Calu3 (cell line): ENCODE data around the gene IGFBP5. TPM values are rescaled to one million over a fixed set of nuclear protein-coding genes. Genes with fewer than 3 reads are reported as not detected.

ENCODE experiments used
- Bru-seq: library from RNA; stranded (reverse); fragments of 400-500 nt; gene quantifications from one replicate; lab custom pipeline; 2021; lab: Mats Ljungman, UMichigan
- BruChase-seq, 2 experiments: library from RNA; stranded (reverse); fragments of 400-500 nt; gene quantifications; one replicate each; lab custom pipeline; 2021; lab: Mats Ljungman, UMichigan
- BruUV-seq: library from RNA; stranded (reverse); fragments of 400-500 nt; replicated peaks from 2 replicates; lab custom pipeline; 2021; lab: Mats Ljungman, UMichigan
- CTCF ChIA-PET: fragments of 300-600 bp; sonication (Branson Sonifier 250); formaldehyde crosslinking; loops from one replicate; lab custom pipeline; 2022; ENCODE audit warnings: antibody characterized with exemption; lab: Charles Lee
- DNase-seq: peaks from one replicate; pipeline ENCODE4 v3.0.0; 2022
- H3K27ac Mint-ChIP-seq: one replicate; pipeline ENCODE4 v1.8.0; 2022; ENCODE audit warnings: mixed read lengths; ENCODE audit not compliant: unreplicated experiment
- H3K27me3 Mint-ChIP-seq: one replicate; pipeline ENCODE4 v1.8.0; 2022; ENCODE audit warnings: mixed read lengths; ENCODE audit not compliant: unreplicated experiment
- H3K36me3 Mint-ChIP-seq: one replicate; pipeline ENCODE4 v1.8.0; 2022; ENCODE audit warnings: mild to moderate bottlenecking, moderate library complexity, mixed read lengths; ENCODE audit not compliant: insufficient read depth, unreplicated experiment
- H3K4me1 Mint-ChIP-seq: one replicate; pipeline ENCODE4 v1.8.0; 2022; ENCODE audit warnings: mild to moderate bottlenecking, low read depth, mixed read lengths; ENCODE audit not compliant: unreplicated experiment
- H3K4me3 Mint-ChIP-seq: one replicate; pipeline ENCODE4 v1.8.0; 2022; ENCODE audit warnings: mild to moderate bottlenecking, low read depth, moderate library complexity, mixed read lengths; ENCODE audit not compliant: unreplicated experiment
- H3K9me3 Mint-ChIP-seq: one replicate; pipeline ENCODE4 v1.8.0; 2022; ENCODE audit warnings: low read depth, mixed read lengths; ENCODE audit not compliant: unreplicated experiment
- intact Hi-C: fragments of 100-400 bp; cut with micrococcal nuclease; formaldehyde crosslinking; loops from one replicate; pipeline ENCODE4 v1.10.0; 2022; ENCODE audit not compliant: unreplicated experiment
- long read RNA-seq: library from polyadenylated mRNA; stranded (forward); transcript quantifications from one replicate; pipeline ENCODE4 v2.0.0, GENCODE V29; 2022
- total RNA-seq: library from RNA; stranded (reverse); gene quantifications from 2 replicates; pipeline ENCODE4 v1.2.3, GENCODE V29; 2022
- TF ChIP-seq, protein P1 (sequence below): fragments of 200-600 bp; IDR thresholded peaks from one replicate; pipeline ENCODE4 v1.8.0; 2022; ENCODE audit warnings: antibody characterized with exemption; ENCODE audit not compliant: unreplicated experiment

The IGFBP5 gene, protein sequence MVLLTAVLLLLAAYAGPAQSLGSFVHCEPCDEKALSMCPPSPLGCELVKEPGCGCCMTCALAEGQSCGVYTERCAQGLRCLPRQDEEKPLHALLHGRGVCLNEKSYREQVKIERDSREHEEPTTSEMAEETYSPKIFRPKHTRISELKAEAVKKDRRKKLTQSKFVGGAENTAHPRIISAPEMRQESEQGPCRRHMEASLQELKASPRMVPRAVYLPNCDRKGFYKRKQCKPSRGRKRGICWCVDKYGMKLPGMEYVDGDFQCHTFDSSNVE
- 8.7 and 14.8 TPM in 2 replicates for total RNA-seq
- Bru-seq, nascent RNA = percentile 41 among the genes with signal in this experiment
- BruChase-seq, experiment 1, labeled RNA remaining after a 6-hour chase = percentile 70 among the genes with signal in this experiment
- percentile 57 among the genes with signal in this experiment for BruChase-seq, experiment 2, labeled RNA remaining after a 2-hour chase
- long read RNA-seq, partial matches to known transcripts = 0 of 1 reads
- long read RNA-seq, other reads (novel, unspliced or antisense) = 1 of 1 reads

DNA sequence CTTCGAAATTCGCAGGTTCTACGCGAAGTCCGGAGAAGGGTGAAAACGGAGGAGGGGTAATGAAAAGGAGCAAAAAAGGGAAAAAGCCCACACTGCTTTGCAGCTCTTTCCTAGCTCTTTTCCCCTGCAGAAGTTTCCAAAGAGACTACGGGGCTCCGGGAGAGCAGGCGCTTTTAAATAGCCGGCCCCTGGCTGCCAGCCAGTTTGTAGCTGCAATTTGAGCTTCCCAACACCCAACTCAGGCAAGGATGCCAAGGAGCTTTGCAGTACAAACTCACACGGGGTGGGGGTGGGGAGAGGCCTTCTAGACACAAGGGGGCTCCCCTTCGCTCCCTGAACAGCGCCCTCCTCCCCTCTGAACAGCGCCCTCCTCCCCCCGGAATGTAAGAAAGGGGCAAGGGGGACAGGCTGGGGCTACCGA, at the start of gene IGFBP5:
IGFBP5 (minus strand) TSS at position 149 of the 421 bp plus-strand sequence. CDS start 774 bp downstream, outside the sequence.
- Mint-ChIP-seq H3K36me3 (peaks cover 14% of the 10 kb centered on the region), H3K4me3 (no peak within 1 kb of the TSS), H3K9me3 (no peaks in the 10 kb centered on the region), H3K27ac (no peak within 1 kb of the TSS), H3K4me1 (peaks cover 51% of the 10 kb centered on the region), H3K27me3 (no peaks in the 10 kb centered on the region)
- no TSS peak for BruUV-seq
- CTCF ChIA-PET = interaction anchor here (0.6 to 1.4 kb wide), 10 partner anchors 42 to 1019 kb away, joined by 3 to 7 read pairs (median 5); no protein-coding TSS in a partner anchor
- TF ChIP-seq, protein P1, sequence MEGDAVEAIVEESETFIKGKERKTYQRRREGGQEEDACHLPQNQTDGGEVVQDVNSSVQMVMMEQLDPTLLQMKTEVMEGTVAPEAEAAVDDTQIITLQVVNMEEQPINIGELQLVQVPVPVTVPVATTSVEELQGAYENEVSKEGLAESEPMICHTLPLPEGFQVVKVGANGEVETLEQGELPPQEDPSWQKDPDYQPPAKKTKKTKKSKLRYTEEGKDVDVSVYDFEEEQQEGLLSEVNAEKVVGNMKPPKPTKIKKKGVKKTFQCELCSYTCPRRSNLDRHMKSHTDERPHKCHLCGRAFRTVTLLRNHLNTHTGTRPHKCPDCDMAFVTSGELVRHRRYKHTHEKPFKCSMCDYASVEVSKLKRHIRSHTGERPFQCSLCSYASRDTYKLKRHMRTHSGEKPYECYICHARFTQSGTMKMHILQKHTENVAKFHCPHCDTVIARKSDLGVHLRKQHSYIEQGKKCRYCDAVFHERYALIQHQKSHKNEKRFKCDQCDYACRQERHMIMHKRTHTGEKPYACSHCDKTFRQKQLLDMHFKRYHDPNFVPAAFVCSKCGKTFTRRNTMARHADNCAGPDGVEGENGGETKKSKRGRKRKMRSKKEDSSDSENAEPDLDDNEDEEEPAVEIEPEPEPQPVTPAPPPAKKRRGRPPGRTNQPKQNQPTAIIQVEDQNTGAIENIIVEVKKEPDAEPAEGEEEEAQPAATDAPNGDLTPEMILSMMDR = no peak
- DNase-seq = peak; percentile 69
- intact Hi-C loops = loop anchor here (5.0 to 10.0 kb wide), 5 partner anchors 289 to 1017 kb away; no protein-coding TSS in a partner anchor

DNA sequence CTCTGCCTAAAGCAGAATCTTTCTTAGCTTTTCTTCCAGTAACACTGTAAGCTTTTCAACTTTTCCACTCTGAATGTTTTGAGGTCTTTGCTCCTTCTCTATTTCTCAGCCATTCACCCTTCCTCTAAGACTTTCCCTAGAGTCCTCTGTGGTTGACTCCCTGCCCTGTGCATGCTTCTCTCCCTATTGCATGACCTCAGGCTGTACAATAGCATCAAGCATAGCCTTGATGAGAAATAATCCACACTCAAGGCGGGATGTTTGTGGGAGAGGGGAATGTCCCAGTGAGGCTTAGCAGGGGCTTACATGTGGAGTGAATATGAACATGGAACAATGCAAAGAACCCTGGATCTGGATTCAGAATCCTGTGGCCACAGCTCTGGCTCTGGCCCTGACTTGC, 48.4 kb upstream of the IGFBP5 start:
- DNase-seq = no peak
- Mint-ChIP-seq H3K27ac (no peak overlapping the region), H3K4me3 (no peak overlapping the region), H3K9me3 (peaks cover 2% of the 10 kb centered on the region), H3K27me3 (peaks cover 87% of the 10 kb centered on the region), H3K36me3 (no peaks in the 10 kb centered on the region), H3K4me1 (no peaks in the 10 kb centered on the region)
- CTCF ChIA-PET = no interaction called here
- intact Hi-C loops = no loop called here
- BruUV-seq = no TSS peak
- TF ChIP-seq, protein P1 = no peak

DNA sequence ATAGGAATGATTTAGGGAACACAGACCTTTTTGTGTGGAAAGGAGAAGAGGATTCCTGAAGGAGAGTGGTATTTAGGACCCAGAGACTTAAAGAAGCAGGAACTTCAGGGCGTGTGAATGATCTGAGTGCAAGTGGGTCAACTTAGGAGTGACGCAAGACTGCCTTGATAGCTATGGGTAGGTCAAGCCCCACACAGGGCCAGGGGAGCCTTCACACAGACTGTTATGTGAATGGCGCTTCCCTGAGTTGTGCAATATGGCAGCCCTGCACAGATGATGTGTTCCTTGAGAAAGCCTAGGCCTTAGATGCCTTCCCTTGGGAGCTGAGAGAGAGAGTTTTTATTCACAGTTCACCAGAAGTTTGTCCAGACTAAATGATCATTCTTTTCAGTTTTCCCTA, 47.1 kb upstream of the IGFBP5 start:
- intact Hi-C loops = no loop called here
- TF ChIP-seq, protein P1 = no peak
- no peak overlapping the region for H3K4me3 Mint-ChIP-seq
- H3K4me1 Mint-ChIP-seq = no peaks in the 10 kb centered on the region
- no peaks in the 10 kb centered on the region for H3K9me3 Mint-ChIP-seq
- no peak overlapping the region for H3K27ac Mint-ChIP-seq
- CTCF ChIA-PET = no interaction called here
- H3K27me3 Mint-ChIP-seq = peaks cover 87% of the 10 kb centered on the region
- no peak for DNase-seq
- BruUV-seq = no TSS peak
- no peaks in the 10 kb centered on the region for H3K36me3 Mint-ChIP-seq

DNA sequence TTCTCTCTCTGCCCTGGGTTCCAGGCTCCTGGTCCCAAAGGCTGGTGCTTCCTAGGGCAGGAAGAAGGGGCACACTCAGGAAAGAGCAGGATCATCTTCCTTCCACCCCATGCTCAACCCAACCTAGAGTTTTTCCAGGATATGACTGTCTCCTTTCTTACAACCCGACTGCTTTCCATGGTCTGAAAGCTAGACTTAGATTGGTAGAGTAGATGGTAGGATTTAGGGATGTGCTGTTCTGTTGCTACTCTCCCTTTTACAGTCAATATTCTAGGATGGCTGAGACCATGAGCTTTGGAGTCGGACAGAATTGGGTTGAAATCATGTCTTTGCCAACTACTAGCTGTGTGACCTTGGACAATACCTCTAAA, 45.9 kb upstream of the IGFBP5 start:
- no peaks in the 10 kb centered on the region for H3K9me3 Mint-ChIP-seq
- H3K4me3 Mint-ChIP-seq = no peak overlapping the region
- no peaks in the 10 kb centered on the region for H3K4me1 Mint-ChIP-seq
- no peak overlapping the region for H3K27ac Mint-ChIP-seq
- TF ChIP-seq, protein P1 = no peak
- CTCF ChIA-PET = no interaction called here
- BruUV-seq = no TSS peak
- H3K27me3 Mint-ChIP-seq = peaks cover 87% of the 10 kb centered on the region
- intact Hi-C loops = no loop called here
- H3K36me3 Mint-ChIP-seq = no peaks in the 10 kb centered on the region
- no peak for DNase-seq
